A673 (cell line): Measurements from ENCODE around the gene TECTA.

Experiments used
- CTCF ChIP-seq: fragments of 300-800, 200-600 bp; sonication (generic); conservative IDR thresholded peaks from 2 replicates; pipeline ENCODE4 v1.5.1; 2017; ENCODE audit warnings: low read depth, mild to moderate bottlenecking, antibody characterized with exemption, low read length, moderate library complexity, mixed read lengths
- EZH2 ChIP-seq: fragments of 200-600 bp; sonication (generic); IDR thresholded peaks from 2 replicates; pipeline ENCODE4 v1.6.1; 2017; ENCODE audit warnings: borderline replicate concordance, low read depth, mild to moderate bottlenecking, mixed read lengths, antibody characterized with exemption, low read length; ENCODE audit not compliant: poor library complexity, severe bottlenecking

- TF ChIP-seq CTCF (no peak), EZH2 (no peak)
Measured at GRCh38 chr11:121221496-121222200, 120.6 kb downstream of the TECTA start.
